ENCODE results near the gene ZDHHC9.

DNA sequence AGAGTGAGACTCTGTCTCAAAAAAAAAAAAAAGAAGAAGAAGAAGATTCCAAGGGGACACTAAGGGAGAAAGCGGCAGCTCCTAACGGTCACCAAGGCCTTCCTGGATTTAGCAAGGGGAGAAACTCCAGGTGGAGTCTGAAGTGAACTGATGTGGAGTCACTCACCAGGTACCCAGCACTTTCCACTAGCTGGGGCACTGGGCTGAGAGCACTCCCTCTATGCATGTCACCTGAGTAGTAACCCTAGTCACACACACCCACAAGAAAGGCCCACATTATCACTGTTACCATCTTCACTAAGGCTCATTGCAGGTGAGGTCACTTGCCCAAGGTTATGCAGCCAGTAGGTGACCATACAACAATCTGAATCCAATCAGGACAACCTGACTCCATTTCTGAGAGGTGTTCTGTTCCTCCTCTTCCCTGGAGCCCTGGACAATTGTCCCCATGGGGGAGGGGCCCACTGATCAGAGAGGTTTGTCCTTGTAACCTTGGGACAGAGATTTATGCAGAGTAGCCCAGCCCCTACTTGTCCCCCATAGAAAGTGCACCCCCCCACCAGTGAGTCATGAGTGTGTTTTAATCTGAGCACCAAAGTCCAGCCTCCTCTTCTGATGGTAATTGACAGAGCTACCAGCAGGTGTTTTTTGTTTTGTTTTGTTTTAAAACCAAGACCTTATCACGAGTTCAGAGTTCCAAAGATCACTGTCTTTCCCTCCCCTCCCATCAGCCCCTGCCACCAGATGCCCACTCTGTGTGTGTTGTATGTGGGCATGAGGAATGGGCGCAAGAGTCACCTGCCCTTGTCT is 69.8 kb downstream of the ZDHHC9 start:
- TF ChIP-seq GATA3 (IDR thresholded peaks at IDR 0.05; ENCODE audit: low read depth, low read length) (no peak), GATA2 (IDR thresholded peaks at IDR 0.05; ENCODE audit: low read depth, low read length) (no peak)
